ENCODE measurements around the gene OSR1.

- TF ChIP-seq, protein P1, sequence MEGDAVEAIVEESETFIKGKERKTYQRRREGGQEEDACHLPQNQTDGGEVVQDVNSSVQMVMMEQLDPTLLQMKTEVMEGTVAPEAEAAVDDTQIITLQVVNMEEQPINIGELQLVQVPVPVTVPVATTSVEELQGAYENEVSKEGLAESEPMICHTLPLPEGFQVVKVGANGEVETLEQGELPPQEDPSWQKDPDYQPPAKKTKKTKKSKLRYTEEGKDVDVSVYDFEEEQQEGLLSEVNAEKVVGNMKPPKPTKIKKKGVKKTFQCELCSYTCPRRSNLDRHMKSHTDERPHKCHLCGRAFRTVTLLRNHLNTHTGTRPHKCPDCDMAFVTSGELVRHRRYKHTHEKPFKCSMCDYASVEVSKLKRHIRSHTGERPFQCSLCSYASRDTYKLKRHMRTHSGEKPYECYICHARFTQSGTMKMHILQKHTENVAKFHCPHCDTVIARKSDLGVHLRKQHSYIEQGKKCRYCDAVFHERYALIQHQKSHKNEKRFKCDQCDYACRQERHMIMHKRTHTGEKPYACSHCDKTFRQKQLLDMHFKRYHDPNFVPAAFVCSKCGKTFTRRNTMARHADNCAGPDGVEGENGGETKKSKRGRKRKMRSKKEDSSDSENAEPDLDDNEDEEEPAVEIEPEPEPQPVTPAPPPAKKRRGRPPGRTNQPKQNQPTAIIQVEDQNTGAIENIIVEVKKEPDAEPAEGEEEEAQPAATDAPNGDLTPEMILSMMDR (IDR thresholded peaks at IDR 0.05; ENCODE audit: low read depth, low read length, missing input control), result no peak
- TF ChIP-seq SP1 (IDR thresholded peaks at IDR 0.05), result no peak
- TF ChIP-seq GABPA (IDR thresholded peaks at IDR 0.05 in 1 of 2, conservative IDR thresholded peaks at IDR 0.05 in 1 of 2), result no peak
- no peak for TF ChIP-seq TAF1 (conservative IDR thresholded peaks at IDR 0.05)
- no peak for TF ChIP-seq YY1 (IDR thresholded peaks at IDR 0.05)
- TF ChIP-seq, protein P2, sequence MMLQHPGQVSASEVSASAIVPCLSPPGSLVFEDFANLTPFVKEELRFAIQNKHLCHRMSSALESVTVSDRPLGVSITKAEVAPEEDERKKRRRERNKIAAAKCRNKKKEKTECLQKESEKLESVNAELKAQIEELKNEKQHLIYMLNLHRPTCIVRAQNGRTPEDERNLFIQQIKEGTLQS (IDR thresholded peaks at IDR 0.05), result no peak
- TF ChIP-seq, protein P3, sequence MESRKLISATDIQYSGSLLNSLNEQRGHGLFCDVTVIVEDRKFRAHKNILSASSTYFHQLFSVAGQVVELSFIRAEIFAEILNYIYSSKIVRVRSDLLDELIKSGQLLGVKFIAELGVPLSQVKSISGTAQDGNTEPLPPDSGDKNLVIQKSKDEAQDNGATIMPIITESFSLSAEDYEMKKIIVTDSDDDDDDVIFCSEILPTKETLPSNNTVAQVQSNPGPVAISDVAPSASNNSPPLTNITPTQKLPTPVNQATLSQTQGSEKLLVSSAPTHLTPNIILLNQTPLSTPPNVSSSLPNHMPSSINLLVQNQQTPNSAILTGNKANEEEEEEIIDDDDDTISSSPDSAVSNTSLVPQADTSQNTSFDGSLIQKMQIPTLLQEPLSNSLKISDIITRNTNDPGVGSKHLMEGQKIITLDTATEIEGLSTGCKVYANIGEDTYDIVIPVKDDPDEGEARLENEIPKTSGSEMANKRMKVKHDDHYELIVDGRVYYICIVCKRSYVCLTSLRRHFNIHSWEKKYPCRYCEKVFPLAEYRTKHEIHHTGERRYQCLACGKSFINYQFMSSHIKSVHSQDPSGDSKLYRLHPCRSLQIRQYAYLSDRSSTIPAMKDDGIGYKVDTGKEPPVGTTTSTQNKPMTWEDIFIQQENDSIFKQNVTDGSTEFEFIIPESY (IDR thresholded peaks at IDR 0.05), result no peak
- no peak for TF ChIP-seq HNF4G (IDR thresholded peaks at IDR 0.05)
- TF ChIP-seq RAD21 (IDR thresholded peaks at IDR 0.05), result no peak
- TF ChIP-seq, protein P4, sequence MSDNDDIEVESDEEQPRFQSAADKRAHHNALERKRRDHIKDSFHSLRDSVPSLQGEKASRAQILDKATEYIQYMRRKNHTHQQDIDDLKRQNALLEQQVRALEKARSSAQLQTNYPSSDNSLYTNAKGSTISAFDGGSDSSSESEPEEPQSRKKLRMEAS (IDR thresholded peaks at IDR 0.05), result no peak
- no peak for TF ChIP-seq REST (IDR thresholded peaks at IDR 0.05)
- no peak for TF ChIP-seq EGR1 (IDR thresholded peaks at IDR 0.05; ENCODE audit: low read depth in 2 of 2)
Measured at GRCh38 chr2:19319698-19320097, 38.7 kb downstream of the OSR1 start.
